WERI-Rb-1 (cell line): ENCODE measurements around the gene ST3GAL3.

Experiments
- DNase-seq: peaks from one replicate; pipeline ENCODE4 v3.0.0-alpha.2; 2020
- H3K27ac ChIP-seq: fragments of 250-450 bp; sonication (Bioruptor Pico); 2 replicates; pipeline ENCODE4 v1.5.1; 2020; ENCODE audit warnings: mild to moderate bottlenecking, moderate library complexity
- H3K27me3 ChIP-seq: fragments of 250-450 bp; sonication (Bioruptor Pico); 2 replicates; pipeline ENCODE4 v1.5.1; 2021; ENCODE audit warnings: mild to moderate bottlenecking, low read depth, moderate library complexity; ENCODE audit not compliant: insufficient read depth, severe bottlenecking
- H3K36me3 ChIP-seq: fragments of 250-450 bp; sonication (Bioruptor Pico); 2 replicates; pipeline ENCODE4 v1.5.1; 2020; ENCODE audit warnings: mild to moderate bottlenecking, moderate library complexity
- H3K4me3 ChIP-seq: 2 replicates; pipeline ENCODE4 v1.5.1; 2011; ENCODE audit warnings: low read depth, mild to moderate bottlenecking, control low read depth, low read length
- H3K9me3 ChIP-seq: fragments of 250-450 bp; sonication (Bioruptor Pico); 2 replicates; pipeline ENCODE4 v1.5.1; 2021; ENCODE audit warnings: mild to moderate bottlenecking, moderate library complexity; ENCODE audit not compliant: severe bottlenecking
- TF ChIP-seq, protein P1 (sequence below): IDR thresholded peaks from 2 replicates; pipeline ENCODE4 v1.5.1; 2011; ENCODE audit warnings: low read depth, mild to moderate bottlenecking, control low read depth, inconsistent platforms, low read length

The ST3GAL3 gene

DNA sequence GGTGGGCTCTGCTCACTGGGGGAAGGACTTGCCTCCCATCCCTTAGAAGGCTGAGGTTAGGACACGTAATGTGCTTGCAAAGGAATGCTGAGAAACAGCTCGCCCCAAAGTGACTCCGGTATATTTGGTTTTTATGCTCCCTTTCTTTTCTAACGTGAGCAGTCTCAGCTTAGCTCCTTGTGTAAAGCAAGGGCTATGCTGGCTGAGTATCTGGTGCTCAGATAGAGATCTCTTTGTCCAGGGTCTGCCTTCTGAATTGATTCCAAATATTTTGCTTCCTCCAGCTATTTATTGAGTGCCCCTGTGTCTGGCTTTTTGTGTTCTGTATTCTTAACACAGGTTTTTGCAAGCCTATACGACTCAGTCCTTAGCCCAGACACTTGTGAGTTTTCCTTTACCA, 131.7 kb downstream of the ST3GAL3 start:
- TF ChIP-seq, protein P1, sequence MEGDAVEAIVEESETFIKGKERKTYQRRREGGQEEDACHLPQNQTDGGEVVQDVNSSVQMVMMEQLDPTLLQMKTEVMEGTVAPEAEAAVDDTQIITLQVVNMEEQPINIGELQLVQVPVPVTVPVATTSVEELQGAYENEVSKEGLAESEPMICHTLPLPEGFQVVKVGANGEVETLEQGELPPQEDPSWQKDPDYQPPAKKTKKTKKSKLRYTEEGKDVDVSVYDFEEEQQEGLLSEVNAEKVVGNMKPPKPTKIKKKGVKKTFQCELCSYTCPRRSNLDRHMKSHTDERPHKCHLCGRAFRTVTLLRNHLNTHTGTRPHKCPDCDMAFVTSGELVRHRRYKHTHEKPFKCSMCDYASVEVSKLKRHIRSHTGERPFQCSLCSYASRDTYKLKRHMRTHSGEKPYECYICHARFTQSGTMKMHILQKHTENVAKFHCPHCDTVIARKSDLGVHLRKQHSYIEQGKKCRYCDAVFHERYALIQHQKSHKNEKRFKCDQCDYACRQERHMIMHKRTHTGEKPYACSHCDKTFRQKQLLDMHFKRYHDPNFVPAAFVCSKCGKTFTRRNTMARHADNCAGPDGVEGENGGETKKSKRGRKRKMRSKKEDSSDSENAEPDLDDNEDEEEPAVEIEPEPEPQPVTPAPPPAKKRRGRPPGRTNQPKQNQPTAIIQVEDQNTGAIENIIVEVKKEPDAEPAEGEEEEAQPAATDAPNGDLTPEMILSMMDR = no peak

DNA sequence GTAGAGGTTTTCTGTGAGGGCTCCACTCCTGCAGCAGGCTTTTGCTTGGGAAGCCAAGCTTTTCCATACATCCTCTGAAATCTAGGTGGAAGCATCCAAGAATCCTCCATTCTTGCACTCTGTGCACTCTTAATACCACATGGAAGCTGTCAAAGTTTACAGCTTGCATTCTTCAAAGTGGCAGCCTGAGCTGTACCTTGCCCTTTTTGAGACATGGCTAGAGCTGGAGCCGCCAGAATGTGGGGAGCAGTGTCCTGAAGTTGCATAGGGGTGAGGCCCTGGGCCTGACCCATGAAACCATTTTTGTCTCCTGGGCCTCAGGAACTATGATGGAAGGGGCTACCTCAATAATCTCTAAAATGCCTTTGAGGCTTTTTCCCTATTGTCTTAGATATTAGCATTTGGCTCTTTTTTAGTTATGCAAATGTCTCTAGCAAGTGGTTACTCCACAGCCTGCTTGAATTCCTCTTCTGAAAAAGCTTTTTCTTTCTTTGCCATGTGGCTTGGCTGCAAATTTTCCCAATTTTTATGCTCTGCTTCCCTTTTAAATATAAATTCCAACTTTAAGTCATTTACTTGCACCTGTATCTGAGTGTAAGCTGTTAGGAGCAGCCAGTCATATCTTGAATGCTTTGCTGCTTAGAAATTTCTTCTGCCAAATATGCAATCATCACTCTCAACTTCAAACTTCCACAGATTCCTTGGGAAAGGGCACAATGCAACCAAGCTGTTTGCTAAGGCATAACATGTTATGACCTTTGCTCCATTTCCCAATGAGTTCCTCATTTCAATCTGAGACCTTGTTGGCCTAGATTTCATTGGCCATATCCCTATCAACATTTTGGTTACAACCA, 134.2 kb downstream of the ST3GAL3 start:
- TF ChIP-seq, protein P1 = no peak
- Histone ChIP-seq H3K27me3 (no peaks in the 10 kb centered on the region), H3K4me3 (no peak overlapping the region), H3K36me3 (no peaks in the 10 kb centered on the region), H3K9me3 (no peaks in the 10 kb centered on the region), H3K27ac (no peak overlapping the region)
- no peak for DNase-seq

More for the DNA sequence above, 131.7 kb downstream of the ST3GAL3 start:
- Histone ChIP-seq H3K9me3 (no peaks in the 10 kb centered on the region), H3K36me3 (no peaks in the 10 kb centered on the region), H3K27ac (no peak overlapping the region), H3K27me3 (no peaks in the 10 kb centered on the region), H3K4me3 (no peak overlapping the region)
- no peak for DNase-seq

DNA sequence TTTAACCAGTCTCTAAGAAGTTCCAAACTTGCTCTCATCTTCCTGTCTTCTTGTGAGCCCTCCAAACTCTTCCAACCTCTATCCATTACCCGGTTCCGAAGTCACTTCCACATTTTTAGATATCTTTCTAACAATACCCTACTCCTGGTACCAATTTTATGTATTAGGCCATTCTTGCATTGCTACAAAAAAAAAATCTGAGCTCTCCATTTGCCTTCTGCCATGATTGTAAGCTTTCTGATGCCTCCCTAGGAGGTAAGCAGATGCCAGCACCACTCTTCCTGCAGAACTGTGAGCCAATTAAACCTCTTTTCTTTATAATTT, 134.8 kb downstream of the ST3GAL3 start:
- no peaks in the 10 kb centered on the region for H3K36me3 ChIP-seq
- H3K9me3 ChIP-seq = no peaks in the 10 kb centered on the region
- H3K27me3 ChIP-seq = no peaks in the 10 kb centered on the region
- TF ChIP-seq, protein P1 = no peak
- DNase-seq = no peak
- H3K27ac ChIP-seq = no peak overlapping the region
- no peak overlapping the region for H3K4me3 ChIP-seq

DNA sequence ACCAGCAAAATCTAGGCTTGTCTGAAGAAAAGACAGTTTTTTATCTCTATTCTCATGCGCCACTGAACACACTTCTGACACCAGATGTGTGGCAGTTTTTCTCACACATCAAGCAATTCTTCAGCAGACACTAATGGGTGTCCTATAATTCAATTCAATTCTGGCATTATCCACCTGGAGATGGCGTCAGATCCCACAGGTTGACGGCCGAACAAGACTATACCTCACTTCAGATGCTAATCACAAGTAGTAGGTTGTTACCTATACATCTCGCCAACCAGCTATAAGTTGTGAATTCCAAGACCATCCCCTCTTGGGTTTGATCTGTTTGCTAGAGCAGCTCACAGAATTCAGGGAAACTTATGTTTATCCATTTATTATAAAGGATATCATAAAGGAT, 136.3 kb downstream of the ST3GAL3 start:
- H3K36me3 ChIP-seq = no peaks in the 10 kb centered on the region
- no peaks in the 10 kb centered on the region for H3K27me3 ChIP-seq
- H3K9me3 ChIP-seq = no peaks in the 10 kb centered on the region
- no peak overlapping the region for H3K27ac ChIP-seq
- no peak overlapping the region for H3K4me3 ChIP-seq
- no peak for DNase-seq
- TF ChIP-seq, protein P1 = no peak

DNA sequence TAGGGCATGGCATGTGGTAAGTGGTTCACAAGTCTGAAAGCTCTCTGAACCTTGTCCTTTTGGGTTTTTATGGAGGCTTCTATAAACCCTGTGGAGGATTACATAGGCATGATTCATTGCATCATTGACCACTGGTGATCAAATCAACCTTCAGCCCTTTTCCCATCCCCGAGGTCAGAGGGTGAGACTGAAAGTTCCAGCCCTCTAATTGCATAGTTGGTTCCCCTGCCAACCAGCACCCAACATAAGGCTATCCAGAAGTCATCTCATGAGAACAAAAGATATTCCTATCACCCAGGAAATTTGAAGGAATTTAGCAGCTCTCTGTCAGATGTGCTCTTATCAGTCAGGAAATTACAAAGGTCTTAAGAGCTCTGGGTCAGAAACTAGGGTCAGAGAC, 136.8 kb downstream of the ST3GAL3 start:
- no peak overlapping the region for H3K4me3 ChIP-seq
- no peaks in the 10 kb centered on the region for H3K9me3 ChIP-seq
- no peaks in the 10 kb centered on the region for H3K27me3 ChIP-seq
- no peaks in the 10 kb centered on the region for H3K36me3 ChIP-seq
- no peak for DNase-seq
- TF ChIP-seq, protein P1 = no peak
- H3K27ac ChIP-seq = no peak overlapping the region

DNA sequence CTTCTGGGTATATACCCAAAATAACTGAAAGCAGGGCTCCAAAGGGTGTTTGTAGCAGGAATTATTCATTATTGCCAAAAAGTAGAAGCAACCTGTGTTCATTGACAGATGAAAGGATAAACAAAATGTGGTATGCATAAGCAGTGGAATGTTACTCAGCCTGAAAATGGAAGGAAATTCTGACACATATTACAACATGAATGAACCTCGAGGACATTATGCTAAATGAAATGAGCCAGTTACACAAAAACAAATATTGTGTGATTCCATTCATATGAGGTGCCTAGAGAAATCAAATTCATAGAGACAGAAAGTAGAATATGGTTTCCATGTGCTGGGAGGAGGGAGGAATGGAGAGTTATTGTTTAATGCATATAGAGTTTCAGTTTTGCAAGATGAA, 140.0 kb downstream of the ST3GAL3 start:
- Histone ChIP-seq H3K27ac (no peak overlapping the region), H3K36me3 (no peaks in the 10 kb centered on the region), H3K27me3 (no peaks in the 10 kb centered on the region), H3K9me3 (no peaks in the 10 kb centered on the region), H3K4me3 (no peak overlapping the region)
- no peak for DNase-seq
- TF ChIP-seq, protein P1 = no peak
